CD14-positive monocyte (primary cell): Measurements from ENCODE around the gene PTCD3. TPM values are rescaled to one million over a fixed set of nuclear protein-coding genes. Genes with fewer than 3 reads are reported as not detected.

Experiments used
- DNase-seq, 3 donors: peaks; one replicate each; pipeline ENCODE4 v3.0.0-alpha.2; 2011 to 2022
- H2AFZ ChIP-seq: 2 replicates; pipeline ENCODE4 v1.6.0; 2012; ENCODE audit warnings: mild to moderate bottlenecking, low read depth, low read length, inconsistent platforms; ENCODE audit not compliant: insufficient read depth, poor library complexity, severe bottlenecking
- H3K27ac ChIP-seq, 2 donors: 1 replicate in 1 of 2; 2 replicates in 1 of 2; pipeline ENCODE4 v1.5.1; 2012 to 2013; ENCODE audit warnings: low read length in 2 of 2, control low read depth in 1 of 2, inconsistent platforms in 1 of 2, low read depth in 1 of 2, mild to moderate bottlenecking in 1 of 2
- H3K27me3 ChIP-seq, 2 donors: one replicate each; pipeline versions ENCODE4 v1.6.0 to v1.6.1; 2011 to 2013; ENCODE audit warnings: low read length in 2 of 2; ENCODE audit not compliant: control insufficient read depth in 2 of 2, insufficient read depth in 2 of 2
- H3K36me3 ChIP-seq, 2 donors: replicated peaks in 1 of 2; 1 replicate in 1 of 2; 2 replicates in 1 of 2; pipeline versions ENCODE4 v1.5.1 to v1.6.1; 2012 to 2013; ENCODE audit warnings: low read length in 2 of 2, control low read depth in 1 of 2, inconsistent platforms in 1 of 2, mild to moderate bottlenecking in 1 of 2; ENCODE audit not compliant: insufficient read depth in 2 of 2, control insufficient read depth in 1 of 2
- H3K4me1 ChIP-seq, 2 donors: 1 replicate in 1 of 2; 2 replicates in 1 of 2; pipeline versions ENCODE4 v1.5.1 to v1.6.1; 2012 to 2013; ENCODE audit warnings: low read length in 2 of 2, control low read depth in 1 of 2, inconsistent platforms in 1 of 2, mild to moderate bottlenecking in 1 of 2, moderate library complexity in 1 of 2; ENCODE audit not compliant: insufficient read depth in 2 of 2, control insufficient read depth in 1 of 2
- H3K4me2 ChIP-seq: replicated peaks from 2 replicates; pipeline ENCODE3; 2012; ENCODE audit warnings: low read length, moderate library complexity, mild to moderate bottlenecking; ENCODE audit not compliant: poor library complexity, severe bottlenecking; ENCODE audit errors: extremely low read depth
- H3K4me3 ChIP-seq, 3 experiments: fragments of 200-600 bp in 1 of 3; sonication (generic) in 1 of 3; replicated peaks in 1 of 3; 1 replicate in 2 of 3; 2 replicates in 1 of 3; pipeline ENCODE4 v1.5.1; 2011 to 2013; ENCODE audit warnings: low read length in 3 of 3, mild to moderate bottlenecking in 3 of 3, control low read depth in 2 of 3, low read depth in 2 of 3, inconsistent platforms in 1 of 3, moderate library complexity in 1 of 3
- H3K79me2 ChIP-seq: 2 replicates; pipeline ENCODE4 v1.6.0; 2012; ENCODE audit warnings: mild to moderate bottlenecking, control low read depth, inconsistent platforms, low read length, moderate library complexity; ENCODE audit not compliant: insufficient read depth
- H3K9ac ChIP-seq: 2 replicates; pipeline ENCODE4 v1.6.0; 2017; ENCODE audit warnings: low read length, mild to moderate bottlenecking; ENCODE audit not compliant: insufficient read depth, poor library complexity, severe bottlenecking
- H3K9me3 ChIP-seq, 2 donors: replicated peaks in 1 of 2; 1 replicate in 1 of 2; 2 replicates in 1 of 2; pipeline versions ENCODE4 v1.5.1 to v1.6.1; 2012 to 2013; ENCODE audit warnings: low read length in 2 of 2, control low read depth in 1 of 2; ENCODE audit not compliant: control insufficient read depth in 1 of 2, insufficient read depth in 1 of 2
- H4K20me1 ChIP-seq: 2 replicates; pipeline ENCODE4 v1.6.0; 2012; ENCODE audit warnings: mild to moderate bottlenecking, low read length, control low read depth, moderate library complexity; ENCODE audit not compliant: insufficient read depth
- H3K27ac Mint-ChIP-seq, 7 donors: one replicate each; pipeline ENCODE4 v1.8.0; 2020; ENCODE audit warnings: mild to moderate bottlenecking in 7 of 7, mixed read lengths in 7 of 7, moderate library complexity in 6 of 7, inconsistent platforms in 2 of 7
- H3K27me3 Mint-ChIP-seq, 3 donors: one replicate each; pipeline ENCODE4 v1.8.0; 2021 to 2022; ENCODE audit warnings: low read depth in 3 of 3, mild to moderate bottlenecking in 3 of 3, mixed read lengths in 3 of 3, moderate library complexity in 3 of 3, inconsistent platforms in 1 of 3
- H3K36me3 Mint-ChIP-seq, 2 donors: one replicate each; pipeline ENCODE4 v1.8.0; 2020; ENCODE audit warnings: mixed read lengths in 2 of 2, inconsistent platforms in 1 of 2, mild to moderate bottlenecking in 1 of 2
- H3K4me1 Mint-ChIP-seq: one replicate; pipeline ENCODE4 v1.8.0; 2020; ENCODE audit warnings: mild to moderate bottlenecking, mixed read lengths
- H3K4me3 Mint-ChIP-seq, 2 donors: one replicate each; pipeline ENCODE4 v1.8.0; 2020; ENCODE audit warnings: mild to moderate bottlenecking in 2 of 2, mixed read lengths in 2 of 2, moderate library complexity in 1 of 2
- H3K9me3 Mint-ChIP-seq, 7 donors: one replicate each; pipeline ENCODE4 v1.8.0; 2020 to 2022; ENCODE audit warnings: mixed read lengths in 7 of 7, mild to moderate bottlenecking in 6 of 7, moderate library complexity in 6 of 7, inconsistent platforms in 2 of 7
- CTCF ChIP-seq: fragments of 200-600 bp; IDR thresholded peaks from one replicate; pipeline ENCODE4 v1.8.0; 2022; ENCODE audit warnings: antibody characterized with exemption, mild to moderate bottlenecking
- WGBS: methylation state at CpG from one replicate; pipeline ENCODE4 v1.1.5; 2013; ENCODE audit warnings: missing lambda C conversion rate; ENCODE audit not compliant: insufficient coverage; 5-methylcytosine and 5-hydroxymethylcytosine counted together
- intact Hi-C, 2 donors: fragments of 100-400 bp; cut with micrococcal nuclease; formaldehyde crosslinking; loops; one replicate each; pipeline versions ENCODE4 v1.15.0 to v1.15.1; 2023
- polyA plus RNA-seq, 3 donors: library from polyadenylated mRNA; depleted of rRNA in 1 of 3; unstranded in 2 of 3; stranded (reverse) in 1 of 3; fragments of 300-500 nt in 2 of 3; fragments of >200 nt in 1 of 3; fragmentation: Illumina TruSeq in 2 of 3; gene quantifications; 1 replicate in 2 of 3; 2 replicates in 1 of 3; pipeline ENCODE4 v1.2.3, GENCODE V29; 2012 to 2021

Gene PTCD3
- polyA plus RNA-seq, 3 donors = 14.0 to 60.5 (median 17.8) TPM

DNA sequence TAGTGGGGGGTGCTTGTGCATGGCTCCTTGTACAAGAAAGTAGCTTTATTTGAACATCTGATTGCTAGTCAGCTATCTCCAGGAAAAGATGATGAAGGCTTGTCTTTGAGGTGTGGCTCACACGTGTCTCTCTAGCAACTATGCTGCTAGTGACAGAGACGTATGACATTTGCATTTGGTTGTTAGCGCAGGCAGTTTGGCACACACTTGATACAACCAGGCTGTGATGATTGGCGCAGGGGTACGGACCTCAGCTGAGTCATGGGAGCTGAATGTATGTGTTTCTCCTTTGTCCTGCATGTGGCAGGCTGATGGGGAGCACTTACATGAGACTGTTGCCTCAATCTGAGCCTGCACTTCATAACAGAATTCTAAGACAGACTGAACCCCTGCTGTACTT is 29.6 kb downstream of the PTCD3 start:
- Mint-ChIP-seq H3K9me3 (peaks cover 0 to 3% (median 0%) of the 10 kb centered on the region in 7 donors), H3K4me1 (peaks cover 3% of the 10 kb centered on the region), H3K27me3 (no peaks in the 10 kb centered on the region), H3K36me3 (peaks cover 93 to 94% of the 10 kb centered on the region in 2 donors), H3K27ac (no peak overlapping the region), H3K4me3 (no peak overlapping the region)
- no peak for TF ChIP-seq CTCF
- no peak overlapping the region for H3K27ac ChIP-seq
- no peak overlapping the region for H3K4me2 ChIP-seq
- no peaks in the 10 kb centered on the region for H3K27me3 ChIP-seq
- WGBS = 91% methylated on average over 4 of the region's 5 CpGs
- no peaks in the 10 kb centered on the region for H4K20me1 ChIP-seq
- H3K36me3 ChIP-seq = peaks cover 91 to 100% of the 10 kb centered on the region in 2 donors
- no peaks in the 10 kb centered on the region for H3K9me3 ChIP-seq
- DNase-seq = no peak
- H3K4me1 ChIP-seq = no peaks in the 10 kb centered on the region
- no peak overlapping the region for H3K4me3 ChIP-seq
- no peak overlapping the region for H3K9ac ChIP-seq
- H3K79me2 ChIP-seq = no peaks in the 10 kb centered on the region
- H2AFZ ChIP-seq = no peak overlapping the region
- intact Hi-C loops = no loop called here

- Histone ChIP-seq H3K27me3 (no peaks in the 10 kb centered on the region), H3K36me3 (peaks cover 88 to 100% of the 10 kb centered on the region in 2 donors), H3K4me1 (no peaks in the 10 kb centered on the region), H3K27ac (no peak overlapping the region), H4K20me1 (no peaks in the 10 kb centered on the region), H3K9ac (no peak overlapping the region), H3K4me2 (no peak overlapping the region), H3K9me3 (no peaks in the 10 kb centered on the region), H2AFZ (no peak overlapping the region), H3K4me3 (no peak overlapping the region), H3K79me2 (no peaks in the 10 kb centered on the region)
- TF ChIP-seq CTCF = no peak
- intact Hi-C loops = no loop called here
- Mint-ChIP-seq H3K27me3 (no peaks in the 10 kb centered on the region), H3K4me3 (no peak overlapping the region), H3K9me3 (peaks cover 0 to 2% (median 0%) of the 10 kb centered on the region in 7 donors), H3K36me3 (peaks cover 94 to 96% of the 10 kb centered on the region in 2 donors), H3K4me1 (peaks cover 8% of the 10 kb centered on the region), H3K27ac (peak overlapping the region in 1 of 7 donors; percentile 34)
- 100% methylated on average over 2 of the region's 2 CpGs for WGBS
- DNase-seq = no peak
These were observed 30.1 kb downstream of the PTCD3 start for GRCh38 chr2:86136141-86136540.
